MCF 10A (cell line): ENCODE data around the gene MOCS1. TPM values are rescaled to one million over a fixed set of nuclear protein-coding genes. Genes with fewer than 3 reads are reported as not detected.

Experiments used
- BruUV-seq: library from RNA; stranded (reverse); fragments of 400-500 nt; replicated peaks from 2 replicates; lab custom pipeline; 2021; lab: Mats Ljungman, UMichigan
- CTCF ChIA-PET: fragments of 300-600 bp; sonication (Branson Sonifier 250); formaldehyde crosslinking; extraction: SDS; loops from one replicate; lab custom pipeline; 2021; ENCODE audit warnings: antibody characterized with exemption, inconsistent platforms; lab: Yijun Ruan, JAX
- POLR2A ChIA-PET: fragments of 300-600, 350-650 bp; sonication (Branson Sonifier 250); formaldehyde crosslinking; extraction: SDS; loops from one replicate; lab custom pipeline; 2020; ENCODE audit warnings: antibody characterized with exemption, inconsistent platforms; lab: Yijun Ruan, JAX
- DNase-seq: peaks from one replicate; pipeline ENCODE4 v3.0.0-alpha.2; 2018; ENCODE audit not compliant: unreplicated experiment
- H3K27ac Mint-ChIP-seq: one replicate; pipeline ENCODE4 v1.8.0; 2022; ENCODE audit warnings: mild to moderate bottlenecking, low read depth, mixed read lengths; ENCODE audit not compliant: unreplicated experiment
- H3K27me3 Mint-ChIP-seq: one replicate; pipeline ENCODE4 v1.8.0; 2022; ENCODE audit warnings: mixed read lengths; ENCODE audit not compliant: insufficient read depth, unreplicated experiment
- H3K36me3 Mint-ChIP-seq: one replicate; pipeline ENCODE4 v1.8.0; 2022; ENCODE audit warnings: mild to moderate bottlenecking, moderate library complexity, mixed read lengths; ENCODE audit not compliant: insufficient read depth, unreplicated experiment
- H3K4me1 Mint-ChIP-seq: one replicate; pipeline ENCODE4 v1.8.0; 2022; ENCODE audit warnings: mixed read lengths; ENCODE audit not compliant: insufficient read depth, unreplicated experiment
- H3K4me3 Mint-ChIP-seq: one replicate; pipeline ENCODE4 v1.8.0; 2022; ENCODE audit warnings: mild to moderate bottlenecking, moderate library complexity, mixed read lengths; ENCODE audit not compliant: unreplicated experiment
- H3K9me3 Mint-ChIP-seq: one replicate; pipeline ENCODE4 v1.8.0; 2022; ENCODE audit warnings: mixed read lengths; ENCODE audit not compliant: unreplicated experiment
- intact Hi-C: fragments of 100-400 bp; cut with micrococcal nuclease; formaldehyde crosslinking; loops from 2 replicates; pipeline ENCODE4 v1.14.1; 2022
- total RNA-seq: library from RNA; stranded (reverse); gene quantifications from 2 replicates; pipeline ENCODE4 v1.2.3, GENCODE V29; 2022
- TF ChIP-seq, protein P1 (sequence below): fragments of 200-600 bp; IDR thresholded peaks from one replicate; pipeline ENCODE4 v1.8.0; 2022; ENCODE audit warnings: antibody characterized with exemption, mild to moderate bottlenecking; ENCODE audit not compliant: unreplicated experiment

The MOCS1 gene
- total RNA-seq, 1 experiment from 2014 or later, result 5.3 TPM

DNA sequence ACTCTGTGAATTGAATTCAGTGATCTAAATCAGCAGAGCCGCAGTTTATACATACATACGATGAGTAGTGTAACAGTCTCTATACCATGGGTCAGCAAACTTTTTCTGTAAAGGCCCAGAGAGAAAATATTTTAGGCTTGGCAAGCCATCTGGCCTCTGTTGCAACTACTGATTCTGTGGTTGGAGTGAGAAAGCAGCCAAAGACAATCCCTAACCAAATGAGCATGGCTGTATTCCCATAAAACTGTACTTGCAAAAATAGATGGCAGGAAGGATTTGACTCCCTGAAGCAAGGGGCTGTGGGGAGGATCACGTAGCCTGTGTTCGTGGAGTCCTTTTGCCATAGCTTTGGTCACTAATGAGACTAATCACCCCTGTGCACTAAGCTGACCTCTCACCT is 17.9 kb upstream of the MOCS1 start:
- Mint-ChIP-seq H3K4me1 (no peaks in the 10 kb centered on the region), H3K9me3 (no peaks in the 10 kb centered on the region), H3K36me3 (no peaks in the 10 kb centered on the region), H3K27ac (no peak overlapping the region), H3K27me3 (no peaks in the 10 kb centered on the region), H3K4me3 (no peak overlapping the region)
- intact Hi-C loops, result no loop called here
- ChIA-PET CTCF (no interaction called here), POLR2A (no interaction called here)
- no TSS peak for BruUV-seq
- DNase-seq, result no peak
- TF ChIP-seq, protein P1, sequence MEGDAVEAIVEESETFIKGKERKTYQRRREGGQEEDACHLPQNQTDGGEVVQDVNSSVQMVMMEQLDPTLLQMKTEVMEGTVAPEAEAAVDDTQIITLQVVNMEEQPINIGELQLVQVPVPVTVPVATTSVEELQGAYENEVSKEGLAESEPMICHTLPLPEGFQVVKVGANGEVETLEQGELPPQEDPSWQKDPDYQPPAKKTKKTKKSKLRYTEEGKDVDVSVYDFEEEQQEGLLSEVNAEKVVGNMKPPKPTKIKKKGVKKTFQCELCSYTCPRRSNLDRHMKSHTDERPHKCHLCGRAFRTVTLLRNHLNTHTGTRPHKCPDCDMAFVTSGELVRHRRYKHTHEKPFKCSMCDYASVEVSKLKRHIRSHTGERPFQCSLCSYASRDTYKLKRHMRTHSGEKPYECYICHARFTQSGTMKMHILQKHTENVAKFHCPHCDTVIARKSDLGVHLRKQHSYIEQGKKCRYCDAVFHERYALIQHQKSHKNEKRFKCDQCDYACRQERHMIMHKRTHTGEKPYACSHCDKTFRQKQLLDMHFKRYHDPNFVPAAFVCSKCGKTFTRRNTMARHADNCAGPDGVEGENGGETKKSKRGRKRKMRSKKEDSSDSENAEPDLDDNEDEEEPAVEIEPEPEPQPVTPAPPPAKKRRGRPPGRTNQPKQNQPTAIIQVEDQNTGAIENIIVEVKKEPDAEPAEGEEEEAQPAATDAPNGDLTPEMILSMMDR, result no peak

DNA sequence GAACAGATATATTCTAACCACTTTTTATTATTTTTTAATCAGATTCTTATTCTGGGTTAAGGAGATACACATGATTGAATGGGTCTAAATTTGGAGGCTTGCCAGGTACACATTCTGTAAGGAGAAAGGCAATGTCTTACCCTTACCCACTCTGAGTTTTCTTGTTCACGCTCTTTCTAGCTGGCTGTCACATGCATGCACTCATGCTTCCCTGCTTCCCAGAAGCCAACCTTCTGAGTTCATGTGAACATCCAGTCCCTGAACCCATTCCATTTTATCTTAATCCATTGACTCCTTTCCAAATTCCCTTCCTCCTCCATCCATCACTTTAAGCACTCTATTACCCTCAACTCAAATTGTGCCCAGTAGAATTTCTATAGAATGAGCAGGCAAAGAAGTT is 17.5 kb upstream of the MOCS1 start:
- Mint-ChIP-seq H3K4me1 (no peaks in the 10 kb centered on the region), H3K27ac (no peak overlapping the region), H3K4me3 (no peak overlapping the region), H3K36me3 (no peaks in the 10 kb centered on the region), H3K9me3 (no peaks in the 10 kb centered on the region), H3K27me3 (no peaks in the 10 kb centered on the region)
- ChIA-PET POLR2A (no interaction called here), CTCF (interaction anchor here (0.7 to 1.3 kb wide), 2 partner anchors 29 to 32 kb away, joined by 3 to 5 read pairs; no protein-coding TSS in a partner anchor)
- intact Hi-C loops, result no loop called here
- no TSS peak for BruUV-seq
- TF ChIP-seq, protein P1, result no peak
- no peak for DNase-seq

DNA sequence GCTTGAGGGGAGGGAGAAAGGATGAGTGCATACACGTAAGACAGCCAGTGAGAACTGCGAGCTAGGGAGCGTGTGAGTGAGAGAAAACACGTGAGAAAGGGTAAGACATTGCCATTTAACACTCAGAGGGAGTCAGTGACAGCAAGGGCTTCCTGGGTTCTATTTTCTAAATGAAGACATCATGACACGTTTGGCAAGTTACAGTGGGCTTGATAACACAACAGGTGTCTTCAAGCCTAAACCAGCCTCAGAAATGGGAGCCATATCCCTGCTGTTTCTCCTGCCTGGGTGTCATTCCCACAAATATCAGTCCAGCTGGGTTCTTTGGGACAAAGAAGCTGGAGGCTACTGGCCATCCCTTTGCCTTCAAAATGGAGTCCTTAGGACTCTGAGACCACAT is 16.9 kb upstream of the MOCS1 start:
- Mint-ChIP-seq H3K4me3 (no peak overlapping the region), H3K27ac (no peak overlapping the region), H3K4me1 (no peaks in the 10 kb centered on the region), H3K9me3 (no peaks in the 10 kb centered on the region), H3K27me3 (no peaks in the 10 kb centered on the region), H3K36me3 (no peaks in the 10 kb centered on the region)
- intact Hi-C loops, result no loop called here
- BruUV-seq, result no TSS peak
- TF ChIP-seq, protein P1, result no peak
- ChIA-PET CTCF (interaction anchor here (0.7 to 1.3 kb wide), 2 partner anchors 30 to 31 kb away, joined by 3 to 5 read pairs; no protein-coding TSS in a partner anchor), POLR2A (no interaction called here)
- DNase-seq, result no peak

DNA sequence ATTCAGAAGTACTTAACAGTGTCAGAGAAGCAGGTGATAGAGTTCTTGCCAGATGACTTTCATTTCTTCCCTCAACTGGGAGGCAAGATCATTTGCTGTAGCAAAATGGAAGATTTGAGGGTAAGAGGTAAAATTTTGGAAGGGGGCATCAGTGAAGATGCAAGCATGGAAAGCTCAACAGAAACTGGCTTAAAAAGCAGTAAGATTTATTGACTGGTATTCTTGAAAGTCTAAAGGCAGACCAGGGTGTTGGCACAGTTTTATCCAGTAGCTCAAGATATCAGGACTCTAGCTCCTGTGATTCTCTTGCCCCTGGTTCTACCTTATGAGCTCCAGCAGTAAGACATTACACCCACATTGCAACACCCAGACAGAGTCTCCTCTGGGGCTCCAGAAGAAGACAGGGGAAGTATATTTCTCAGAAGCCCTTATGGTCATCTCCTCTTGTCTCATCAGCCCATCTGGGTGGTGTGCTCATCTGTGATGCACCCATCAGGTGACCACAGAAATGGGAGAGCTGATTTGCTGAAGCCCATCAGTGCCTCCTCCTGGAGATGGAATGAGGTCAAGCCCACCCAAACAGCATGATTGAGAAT is 16.0 kb upstream of the MOCS1 start:
- no peak for DNase-seq
- Mint-ChIP-seq H3K27me3 (no peaks in the 10 kb centered on the region), H3K4me3 (no peak overlapping the region), H3K9me3 (no peaks in the 10 kb centered on the region), H3K36me3 (no peaks in the 10 kb centered on the region), H3K4me1 (no peaks in the 10 kb centered on the region), H3K27ac (no peak overlapping the region)
- ChIA-PET POLR2A (interaction anchor here (1.2 kb wide), 1 partner anchor 20 kb away, joined by 3 read pairs; no protein-coding TSS in a partner anchor), CTCF (interaction anchor here (0.6 kb wide), 1 partner anchor 437 kb away, joined by 3 read pairs; no protein-coding TSS in a partner anchor)
- TF ChIP-seq, protein P1, result no peak
- no TSS peak for BruUV-seq
- intact Hi-C loops, result no loop called here
